Mucosa of rectum (tissue), 2 donors: Measurements from ENCODE around the gene SGCG.
"Not testable (repeated sequence)": the region's sequence is repeated elsewhere in the genome, so short reads cannot be mapped to it uniquely, and the experiment has no call there.

Experiments
- H3K27ac ChIP-seq, 2 donors: one replicate each; pipeline ENCODE4 v1.7.0; 2013; ENCODE audit warnings: inconsistent platforms in 2 of 2, low read depth in 2 of 2, low read length in 2 of 2
- H3K27me3 ChIP-seq, 2 donors: one replicate each; pipeline ENCODE4 v1.7.0; 2013; ENCODE audit warnings: low read length in 2 of 2; ENCODE audit not compliant: control insufficient read depth in 2 of 2, insufficient read depth in 2 of 2
- H3K36me3 ChIP-seq, 2 donors: one replicate each; pipeline ENCODE4 v1.7.0; 2013; ENCODE audit warnings: low read length in 2 of 2; ENCODE audit not compliant: control insufficient read depth in 2 of 2, insufficient read depth in 2 of 2
- H3K4me1 ChIP-seq, 2 donors: one replicate each; pipeline ENCODE4 v1.7.0; 2013; ENCODE audit warnings: low read length in 2 of 2, mild to moderate bottlenecking in 1 of 2; ENCODE audit not compliant: control insufficient read depth in 2 of 2, insufficient read depth in 2 of 2
- H3K4me3 ChIP-seq, 2 donors: one replicate each; pipeline ENCODE4 v1.7.0; 2013; ENCODE audit warnings: low read length in 2 of 2
- H3K9ac ChIP-seq, 2 donors: one replicate each; pipeline ENCODE4 v1.7.0; 2013; ENCODE audit warnings: low read length in 2 of 2, low read depth in 1 of 2, mild to moderate bottlenecking in 1 of 2
- H3K9me3 ChIP-seq, 2 donors: one replicate each; pipeline ENCODE4 v1.7.0; 2013; ENCODE audit warnings: low read length in 2 of 2; ENCODE audit not compliant: control insufficient read depth in 2 of 2
- donor health status: healthy.
- donor health status: Normal muscosa, but diverticular disease.

SGCG gene

GRCh38 chr13:23203516-23203915, 22.7 kb downstream of the SGCG start:
- no peak overlapping the region for H3K9ac ChIP-seq
- H3K9me3 ChIP-seq = no peaks in the 10 kb centered on the region
- no peak overlapping the region for H3K4me3 ChIP-seq
- H3K27ac ChIP-seq = no peak overlapping the region
- H3K4me1 ChIP-seq = no peaks in the 10 kb centered on the region
- H3K36me3 ChIP-seq = no peaks in the 10 kb centered on the region
- no peaks in the 10 kb centered on the region for H3K27me3 ChIP-seq

DNA sequence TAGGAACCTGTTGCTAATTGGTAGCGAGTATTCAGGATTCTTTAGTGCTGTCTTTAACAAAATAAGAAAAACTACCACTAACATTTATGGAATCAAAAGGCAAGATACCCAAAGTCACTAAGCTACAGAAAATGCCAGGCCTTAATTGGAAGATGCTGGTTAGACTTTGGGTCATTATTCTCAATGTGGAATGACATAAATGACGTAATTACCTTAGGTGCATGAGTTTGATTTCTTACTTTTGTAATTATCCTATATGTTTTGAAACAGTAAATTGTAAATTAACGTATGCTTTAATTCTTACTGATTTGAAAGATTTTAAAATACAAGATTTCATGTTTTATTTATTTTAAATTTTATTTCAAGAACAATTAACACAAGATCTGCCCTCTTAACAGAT, 25.0 kb downstream of the SGCG start:
- no peak overlapping the region for H3K9ac ChIP-seq
- no peaks in the 10 kb centered on the region for H3K4me1 ChIP-seq
- no peaks in the 10 kb centered on the region for H3K27me3 ChIP-seq
- no peaks in the 10 kb centered on the region for H3K9me3 ChIP-seq
- no peaks in the 10 kb centered on the region for H3K36me3 ChIP-seq
- H3K27ac ChIP-seq = no peak overlapping the region
- no peak overlapping the region for H3K4me3 ChIP-seq

DNA sequence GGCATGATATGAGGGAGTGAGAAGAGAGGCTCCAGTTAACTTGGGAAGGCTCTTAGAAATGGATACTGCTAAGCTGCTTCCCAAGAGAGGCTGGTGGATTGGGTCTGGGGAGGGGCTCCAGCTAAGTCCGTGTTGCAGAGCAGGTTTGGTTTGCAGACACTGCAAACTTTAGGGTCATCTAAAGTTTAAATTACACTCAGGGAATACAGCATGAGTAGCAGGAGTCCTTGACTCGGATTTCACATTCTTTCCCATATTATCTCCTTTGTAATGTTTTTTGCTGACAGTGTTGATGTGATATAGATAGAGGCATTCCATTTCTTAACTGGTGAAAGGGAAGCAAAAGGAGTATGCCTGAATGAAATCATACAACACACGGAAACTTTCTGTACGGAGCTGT, 31.9 kb downstream of the SGCG start:
- no peaks in the 10 kb centered on the region for H3K4me1 ChIP-seq
- H3K9me3 ChIP-seq = peaks cover 0 to 5% of the 10 kb centered on the region in 2 donors
- no peak overlapping the region for H3K27ac ChIP-seq
- no peak overlapping the region for H3K9ac ChIP-seq
- H3K36me3 ChIP-seq = no peaks in the 10 kb centered on the region
- H3K27me3 ChIP-seq = no peaks in the 10 kb centered on the region
- no peak overlapping the region for H3K4me3 ChIP-seq

DNA sequence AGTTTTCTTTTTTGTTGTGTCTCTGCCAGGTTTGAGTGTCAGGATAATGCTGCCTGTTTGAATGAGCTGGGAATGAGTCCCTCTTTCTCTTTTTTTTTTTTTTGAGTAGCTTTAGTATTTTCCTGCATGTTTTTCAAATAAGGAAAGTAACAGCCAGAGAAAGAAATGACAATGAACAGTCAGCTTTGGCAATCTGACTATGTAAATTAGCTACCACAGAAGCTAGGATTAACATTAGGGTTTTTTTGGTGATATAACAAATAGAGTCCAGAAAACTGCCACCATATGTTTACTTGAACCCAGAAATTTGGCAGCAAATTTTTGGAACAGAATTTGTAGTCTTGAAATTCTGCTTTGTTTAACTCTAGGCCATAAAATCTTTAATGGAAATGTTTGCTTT, 50.5 kb downstream of the SGCG start:
- Histone ChIP-seq H3K9me3 (no peaks in the 10 kb centered on the region), H3K4me1 (no peaks in the 10 kb centered on the region), H3K9ac (no peak overlapping the region), H3K27me3 (no peaks in the 10 kb centered on the region), H3K27ac (no peak overlapping the region), H3K36me3 (no peaks in the 10 kb centered on the region), H3K4me3 (no peak overlapping the region)

GRCh38 chr13:23235994-23236393, 55.2 kb downstream of the SGCG start:
- Histone ChIP-seq H3K4me3 (no peak overlapping the region), H3K4me1 (no peaks in the 10 kb centered on the region), H3K27me3 (no peaks in the 10 kb centered on the region), H3K27ac (no peak overlapping the region), H3K9me3 (peaks cover 0 to 2% of the 10 kb centered on the region in 2 donors), H3K9ac (no peak overlapping the region), H3K36me3 (no peaks in the 10 kb centered on the region)

DNA sequence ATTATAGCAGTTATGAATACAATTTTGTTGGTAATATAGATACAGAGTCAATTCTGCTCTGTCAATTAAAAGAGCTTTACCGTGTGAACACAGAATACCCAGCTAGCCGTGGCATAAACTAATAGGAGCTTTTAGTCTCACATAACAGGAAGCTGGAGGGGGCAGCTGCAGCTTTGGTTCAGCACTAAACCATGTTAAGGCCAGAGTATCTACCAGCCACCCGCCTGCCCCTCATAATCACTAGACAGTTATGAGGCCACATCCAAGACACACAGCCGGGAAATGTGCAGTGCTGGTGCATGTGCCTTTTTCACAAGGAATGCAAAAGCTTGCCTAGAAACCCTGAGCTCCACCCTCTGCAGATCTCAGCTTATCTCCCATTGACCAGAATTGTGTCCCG, 62.3 kb downstream of the SGCG start:
- Histone ChIP-seq H3K9ac (no peak overlapping the region), H3K4me1 (no peaks in the 10 kb centered on the region), H3K4me3 (no peak overlapping the region), H3K36me3 (no peaks in the 10 kb centered on the region), H3K27ac (no peak overlapping the region), H3K9me3 (peaks cover 0 to 2% of the 10 kb centered on the region in 2 donors), H3K27me3 (no peaks in the 10 kb centered on the region)

DNA sequence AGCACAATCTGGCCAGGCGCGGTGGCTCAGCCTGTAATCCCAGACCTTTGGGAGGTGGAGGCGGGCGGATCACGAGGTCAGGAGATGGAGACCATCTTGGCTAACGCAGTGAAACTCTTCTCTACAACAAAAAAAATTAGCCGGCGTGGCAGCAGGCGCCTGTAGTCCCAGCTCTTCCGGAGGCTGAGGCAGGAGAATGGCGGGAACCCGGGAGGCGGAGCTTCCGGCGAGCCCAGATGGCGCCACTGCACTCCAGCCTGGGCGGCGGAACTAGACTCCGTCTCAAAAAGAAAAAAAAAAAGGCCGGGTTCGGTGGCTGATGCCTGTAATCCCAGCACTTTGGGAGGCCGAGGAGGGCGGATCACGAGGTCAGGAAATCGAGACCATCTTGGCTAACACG, 67.6 kb downstream of the SGCG start:
- H3K4me3 ChIP-seq, H3K36me3 ChIP-seq, H3K27me3 ChIP-seq, H3K27ac ChIP-seq, H3K9me3 ChIP-seq, H3K9ac ChIP-seq, H3K4me1 ChIP-seq: not testable (repeated sequence)

DNA sequence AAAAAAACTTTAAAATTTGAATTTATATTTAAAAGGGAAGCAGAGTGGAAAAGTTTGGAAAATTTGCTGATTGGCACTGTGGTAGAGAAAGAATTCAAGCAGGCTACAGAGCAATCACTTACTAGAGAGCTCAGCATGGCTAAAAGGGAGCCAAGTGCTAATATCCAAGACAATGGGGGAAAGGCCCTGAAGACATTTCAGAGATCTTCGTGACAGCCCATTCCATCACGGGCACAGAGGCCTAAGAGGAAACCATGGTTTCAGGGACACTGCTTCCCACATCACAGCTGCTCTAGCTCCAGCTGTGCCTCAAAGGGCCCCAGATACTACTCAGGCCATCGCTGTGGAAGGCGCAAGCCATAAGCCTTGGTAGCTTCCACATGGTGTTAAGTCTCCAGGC, 73.7 kb downstream of the SGCG start:
- H3K9ac ChIP-seq = no peak overlapping the region
- H3K36me3 ChIP-seq = no peaks in the 10 kb centered on the region
- H3K4me1 ChIP-seq = no peaks in the 10 kb centered on the region
- no peaks in the 10 kb centered on the region for H3K27me3 ChIP-seq
- H3K9me3 ChIP-seq = peaks cover 0 to 4% of the 10 kb centered on the region in 2 donors
- no peak overlapping the region for H3K27ac ChIP-seq
- no peak overlapping the region for H3K4me3 ChIP-seq

- Histone ChIP-seq H3K27me3 (no peaks in the 10 kb centered on the region), H3K36me3 (no peaks in the 10 kb centered on the region), H3K4me1 (no peaks in the 10 kb centered on the region), H3K27ac (no peak overlapping the region), H3K9ac (no peak overlapping the region), H3K9me3 (no peaks in the 10 kb centered on the region), H3K4me3 (no peak overlapping the region)
Observed at GRCh38 chr13:23267571-23267970, 86.8 kb downstream of the SGCG start.

DNA sequence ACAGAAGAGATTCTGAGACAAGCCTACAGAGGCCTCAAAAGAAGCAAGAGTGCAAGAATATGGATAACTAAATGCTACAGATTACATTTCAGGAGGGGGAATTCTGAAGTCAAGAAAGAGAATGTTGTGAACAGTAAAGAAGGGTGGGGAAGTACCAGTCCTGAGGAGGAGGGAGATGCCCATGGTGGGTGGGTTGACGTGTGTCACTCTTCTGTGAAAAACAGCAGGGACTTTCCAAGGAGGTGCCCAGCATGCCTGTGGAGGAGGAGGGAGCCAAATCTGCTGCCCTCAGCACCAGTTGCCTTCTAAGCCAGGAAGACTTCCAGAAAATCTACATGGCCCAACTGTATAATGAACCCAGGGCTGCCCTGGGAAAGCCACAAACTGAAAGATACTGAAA, 87.7 kb downstream of the SGCG start:
- no peaks in the 10 kb centered on the region for H3K9me3 ChIP-seq
- H3K36me3 ChIP-seq = no peaks in the 10 kb centered on the region
- no peak overlapping the region for H3K27ac ChIP-seq
- H3K4me1 ChIP-seq = no peaks in the 10 kb centered on the region
- H3K4me3 ChIP-seq = no peak overlapping the region
- no peaks in the 10 kb centered on the region for H3K27me3 ChIP-seq
- H3K9ac ChIP-seq = no peak overlapping the region

DNA sequence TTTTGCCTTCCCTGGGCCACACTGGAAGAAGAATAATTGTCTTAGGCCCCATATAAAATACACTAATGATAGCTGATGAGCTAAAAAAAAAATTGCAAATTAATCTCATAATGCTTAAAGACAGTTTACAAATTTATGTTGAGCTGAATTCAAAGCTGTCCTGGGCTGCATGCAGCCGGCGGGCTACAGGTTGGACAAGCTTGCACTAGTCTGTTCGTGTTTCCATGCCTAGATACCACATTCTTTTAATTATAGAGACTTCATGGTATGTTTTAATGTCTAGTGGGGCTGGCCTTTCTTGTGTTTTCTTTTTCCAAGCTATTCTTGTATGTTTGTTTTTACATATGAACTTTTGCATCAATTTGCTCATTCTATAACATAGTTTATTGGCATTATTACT, 90.6 kb downstream of the SGCG start:
- Histone ChIP-seq H3K4me1 (no peaks in the 10 kb centered on the region), H3K27ac (no peak overlapping the region), H3K9ac (no peak overlapping the region), H3K27me3 (no peaks in the 10 kb centered on the region), H3K9me3 (no peaks in the 10 kb centered on the region), H3K4me3 (no peak overlapping the region), H3K36me3 (no peaks in the 10 kb centered on the region)
